IMR-90 (cell line): ENCODE results near the gene ADCY1.

Experiments used
- CEBPB ChIP-seq: IDR thresholded peaks from 2 replicates; pipeline ENCODE4 v1.6.1; 2012; ENCODE audit warnings: low read depth, low read length, improper control_type of control experiment
- FOS ChIP-seq: fragments of 150-350 bp; IDR thresholded peaks from 2 replicates; pipeline ENCODE4 v1.6.1; 2016; ENCODE audit warnings: low read depth, low read length
- POLR2A ChIP-seq: IDR thresholded peaks from 2 replicates; pipeline ENCODE4 v1.6.1; 2012; ENCODE audit warnings: mild to moderate bottlenecking, low read depth, low read length
- RAD21 ChIP-seq: IDR thresholded peaks from 2 replicates; pipeline ENCODE4 v1.6.1; 2012; ENCODE audit warnings: low read length, improper control_type of control experiment
- SMC3 ChIP-seq: fragments of 150-350 bp; IDR thresholded peaks from 2 replicates; pipeline ENCODE4 v1.6.1; 2016; ENCODE audit warnings: low read depth, mild to moderate bottlenecking, antibody characterized with exemption, low read length, moderate library complexity
- TF ChIP-seq, protein P1 (sequence below): conservative IDR thresholded peaks from 2 replicates; pipeline ENCODE4 v1.5.1; 2012; ENCODE audit warnings: mild to moderate bottlenecking, low read depth, low read length, improper control_type of control experiment

DNA sequence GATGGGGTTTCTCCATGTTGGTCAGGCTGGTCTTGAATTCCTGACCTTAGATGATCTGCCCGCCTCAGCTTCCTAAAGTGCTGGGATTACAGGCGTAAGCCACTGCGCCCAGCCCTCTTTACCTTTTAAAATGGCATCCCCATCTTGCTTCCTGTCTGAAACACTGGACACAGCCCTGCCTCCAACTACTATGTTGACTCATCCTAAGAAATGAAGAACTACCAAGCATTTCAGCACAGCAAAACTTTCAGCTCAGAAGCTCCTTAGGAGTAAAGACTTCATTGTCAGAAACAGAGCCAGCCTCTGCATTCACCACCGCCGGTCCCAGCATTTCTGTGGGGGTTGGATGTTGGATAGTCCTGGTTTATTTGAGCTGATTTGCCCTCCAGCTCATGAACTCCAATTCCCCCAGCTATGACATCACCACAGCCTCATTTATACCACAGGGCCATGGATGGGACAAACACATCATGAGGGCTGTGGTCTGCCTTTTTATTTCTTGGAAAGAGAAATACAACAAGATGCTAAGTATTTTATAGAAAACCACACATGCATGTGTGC lies 123.5 kb downstream of the ADCY1 start:
- TF ChIP-seq SMC3 (no peak), FOS (no peak), RAD21 (no peak), POLR2A (no peak), CEBPB (no peak)
- TF ChIP-seq, protein P1, sequence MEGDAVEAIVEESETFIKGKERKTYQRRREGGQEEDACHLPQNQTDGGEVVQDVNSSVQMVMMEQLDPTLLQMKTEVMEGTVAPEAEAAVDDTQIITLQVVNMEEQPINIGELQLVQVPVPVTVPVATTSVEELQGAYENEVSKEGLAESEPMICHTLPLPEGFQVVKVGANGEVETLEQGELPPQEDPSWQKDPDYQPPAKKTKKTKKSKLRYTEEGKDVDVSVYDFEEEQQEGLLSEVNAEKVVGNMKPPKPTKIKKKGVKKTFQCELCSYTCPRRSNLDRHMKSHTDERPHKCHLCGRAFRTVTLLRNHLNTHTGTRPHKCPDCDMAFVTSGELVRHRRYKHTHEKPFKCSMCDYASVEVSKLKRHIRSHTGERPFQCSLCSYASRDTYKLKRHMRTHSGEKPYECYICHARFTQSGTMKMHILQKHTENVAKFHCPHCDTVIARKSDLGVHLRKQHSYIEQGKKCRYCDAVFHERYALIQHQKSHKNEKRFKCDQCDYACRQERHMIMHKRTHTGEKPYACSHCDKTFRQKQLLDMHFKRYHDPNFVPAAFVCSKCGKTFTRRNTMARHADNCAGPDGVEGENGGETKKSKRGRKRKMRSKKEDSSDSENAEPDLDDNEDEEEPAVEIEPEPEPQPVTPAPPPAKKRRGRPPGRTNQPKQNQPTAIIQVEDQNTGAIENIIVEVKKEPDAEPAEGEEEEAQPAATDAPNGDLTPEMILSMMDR: no peak
